OCI-LY3 (cell line): ENCODE measurements around the gene AMBRA1.

Experiments
- EZH2phosphoT487 ChIP-seq: fragments of 200-600 bp; shearing (Covaris generic); IDR thresholded peaks from 2 replicates; pipeline ENCODE4 v1.6.1; 2018; ENCODE audit warnings: antibody characterized with exemption, mixed run types, low read depth
- TF ChIP-seq, protein P1 (sequence below): fragments of 200-600, 300-600 bp; sonication (generic); IDR thresholded peaks from 2 replicates; pipeline ENCODE4 v1.5.1; 2014; ENCODE audit warnings: antibody characterized with exemption, low read length, low read depth

DNA sequence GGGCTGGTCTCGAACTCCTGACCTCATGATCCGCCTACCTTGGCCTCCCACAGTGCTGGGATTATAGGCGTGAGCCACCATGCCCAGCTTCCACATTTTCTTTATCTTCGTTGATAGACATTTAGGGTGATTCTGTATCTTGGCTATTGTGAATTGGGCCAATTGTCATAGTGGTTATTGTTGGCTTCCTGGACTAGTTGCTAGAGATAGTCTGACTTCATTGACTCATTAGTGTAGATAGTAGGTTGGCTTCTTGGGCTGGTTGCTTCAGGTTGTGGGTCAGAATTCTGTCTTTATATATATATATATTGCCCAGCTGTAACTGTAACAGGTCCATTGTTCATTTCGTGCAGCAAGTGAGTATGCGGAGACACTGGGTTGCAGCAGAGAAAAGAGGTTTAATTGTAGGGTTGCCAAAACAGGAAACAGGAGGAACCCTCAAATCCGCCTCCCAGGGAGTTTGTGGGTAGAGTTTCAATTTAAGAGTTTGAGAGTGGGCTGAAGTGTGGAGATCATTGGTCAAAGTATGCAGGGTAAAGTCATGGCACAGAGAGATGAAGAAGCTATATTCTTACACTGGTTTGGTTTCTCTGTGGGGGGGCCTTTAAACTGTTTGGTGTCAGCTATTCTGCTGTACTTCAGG is 45.5 kb upstream of the AMBRA1 start:
- TF ChIP-seq, protein P1, sequence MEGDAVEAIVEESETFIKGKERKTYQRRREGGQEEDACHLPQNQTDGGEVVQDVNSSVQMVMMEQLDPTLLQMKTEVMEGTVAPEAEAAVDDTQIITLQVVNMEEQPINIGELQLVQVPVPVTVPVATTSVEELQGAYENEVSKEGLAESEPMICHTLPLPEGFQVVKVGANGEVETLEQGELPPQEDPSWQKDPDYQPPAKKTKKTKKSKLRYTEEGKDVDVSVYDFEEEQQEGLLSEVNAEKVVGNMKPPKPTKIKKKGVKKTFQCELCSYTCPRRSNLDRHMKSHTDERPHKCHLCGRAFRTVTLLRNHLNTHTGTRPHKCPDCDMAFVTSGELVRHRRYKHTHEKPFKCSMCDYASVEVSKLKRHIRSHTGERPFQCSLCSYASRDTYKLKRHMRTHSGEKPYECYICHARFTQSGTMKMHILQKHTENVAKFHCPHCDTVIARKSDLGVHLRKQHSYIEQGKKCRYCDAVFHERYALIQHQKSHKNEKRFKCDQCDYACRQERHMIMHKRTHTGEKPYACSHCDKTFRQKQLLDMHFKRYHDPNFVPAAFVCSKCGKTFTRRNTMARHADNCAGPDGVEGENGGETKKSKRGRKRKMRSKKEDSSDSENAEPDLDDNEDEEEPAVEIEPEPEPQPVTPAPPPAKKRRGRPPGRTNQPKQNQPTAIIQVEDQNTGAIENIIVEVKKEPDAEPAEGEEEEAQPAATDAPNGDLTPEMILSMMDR = no peak
- TF ChIP-seq EZH2phosphoT487 = no peak
